Measurements from ENCODE around the gene MSI2. TPM values are rescaled to one million over a fixed set of nuclear protein-coding genes. Genes with fewer than 3 reads are reported as not detected.

Gene MSI2
- total RNA-seq, 1 donor from 2014 or later: 23.1 TPM

GRCh38 chr17:57634713-57635465 is 378.6 kb downstream of the MSI2 start:
- Mint-ChIP-seq H3K4me3 (ENCODE audit: unreplicated experiment) (no peak overlapping the region), H3K9me3 (ENCODE audit: low read depth) (no peaks in the 10 kb centered on the region), H3K36me3 (ENCODE audit: low read depth) (peaks cover 6% of the 10 kb centered on the region), H3K4me1 (ENCODE audit: low read depth) (no peaks in the 10 kb centered on the region), H3K27me3 (ENCODE audit: low read depth) (no peaks in the 10 kb centered on the region), H3K27ac (ENCODE audit: unreplicated experiment) (no peak overlapping the region)
- no peak for DNase-seq (ENCODE audit: low spot score)
- no peak for TF ChIP-seq CTCF (IDR thresholded peaks at IDR 0.05)

GRCh38 chr17:57636274-57636673 is 380.0 kb downstream of the MSI2 start:
- H3K4me1 Mint-ChIP-seq (ENCODE audit: low read depth): no peaks in the 10 kb centered on the region
- peak; percentile 68 for DNase-seq (ENCODE audit: low spot score)
- H3K27me3 Mint-ChIP-seq (ENCODE audit: low read depth): no peaks in the 10 kb centered on the region
- no peak for TF ChIP-seq CTCF (IDR thresholded peaks at IDR 0.05)
- no peak overlapping the region for H3K4me3 Mint-ChIP-seq (ENCODE audit: unreplicated experiment)
- peaks cover 6% of the 10 kb centered on the region for H3K36me3 Mint-ChIP-seq (ENCODE audit: low read depth)
- H3K27ac Mint-ChIP-seq (ENCODE audit: unreplicated experiment): no peak overlapping the region
- no peaks in the 10 kb centered on the region for H3K9me3 Mint-ChIP-seq (ENCODE audit: low read depth)

GRCh38 chr17:57636985-57637665 is 380.8 kb downstream of the MSI2 start:
- no peaks in the 10 kb centered on the region for H3K9me3 Mint-ChIP-seq (ENCODE audit: low read depth)
- H3K27me3 Mint-ChIP-seq (ENCODE audit: low read depth): no peaks in the 10 kb centered on the region
- no peaks in the 10 kb centered on the region for H3K4me1 Mint-ChIP-seq (ENCODE audit: low read depth)
- H3K27ac Mint-ChIP-seq (ENCODE audit: unreplicated experiment): no peak overlapping the region
- TF ChIP-seq CTCF (IDR thresholded peaks at IDR 0.05): no peak
- no peak overlapping the region for H3K4me3 Mint-ChIP-seq (ENCODE audit: unreplicated experiment)
- peak; percentile 28 for DNase-seq (ENCODE audit: low spot score)
- H3K36me3 Mint-ChIP-seq (ENCODE audit: low read depth): peaks cover 6% of the 10 kb centered on the region

- no peak for TF ChIP-seq CTCF (IDR thresholded peaks at IDR 0.05)
- no peaks in the 10 kb centered on the region for H3K27me3 Mint-ChIP-seq (ENCODE audit: low read depth)
- H3K4me1 Mint-ChIP-seq (ENCODE audit: low read depth): no peaks in the 10 kb centered on the region
- DNase-seq (ENCODE audit: low spot score): peak; percentile 86
- H3K36me3 Mint-ChIP-seq (ENCODE audit: low read depth): peaks cover 6% of the 10 kb centered on the region
- no peak overlapping the region for H3K4me3 Mint-ChIP-seq (ENCODE audit: unreplicated experiment)
- H3K9me3 Mint-ChIP-seq (ENCODE audit: low read depth): no peaks in the 10 kb centered on the region
- no peak overlapping the region for H3K27ac Mint-ChIP-seq (ENCODE audit: unreplicated experiment)
Observed at GRCh38 chr17:57637666-57638010, 381.3 kb downstream of the MSI2 start.

- no peak overlapping the region for H3K4me3 Mint-ChIP-seq (ENCODE audit: unreplicated experiment)
- TF ChIP-seq CTCF (IDR thresholded peaks at IDR 0.05): no peak
- no peaks in the 10 kb centered on the region for H3K4me1 Mint-ChIP-seq (ENCODE audit: low read depth)
- peaks cover 6% of the 10 kb centered on the region for H3K36me3 Mint-ChIP-seq (ENCODE audit: low read depth)
- peak; percentile 49 for DNase-seq (ENCODE audit: low spot score)
- H3K27me3 Mint-ChIP-seq (ENCODE audit: low read depth): no peaks in the 10 kb centered on the region
- no peak overlapping the region for H3K27ac Mint-ChIP-seq (ENCODE audit: unreplicated experiment)
- H3K9me3 Mint-ChIP-seq (ENCODE audit: low read depth): no peaks in the 10 kb centered on the region
Observed at GRCh38 chr17:57638284-57638683, 382.0 kb downstream of the MSI2 start.

All from chondrocyte (in vitro differentiated cells).